HCT116 (cell line): ENCODE measurements around the gene SERINC1. TPM values are rescaled to one million over a fixed set of nuclear protein-coding genes. Genes with fewer than 3 reads are reported as not detected.

ENCODE experiments used
- FOSL1 ChIP-seq: IDR thresholded peaks from 2 replicates; pipeline ENCODE4 v1.6.1; 2012; ENCODE audit warnings: low read depth
- JUND ChIP-seq: IDR thresholded peaks from 2 replicates; pipeline ENCODE4 v1.6.1; 2012
- POLR2A ChIP-seq: IDR thresholded peaks from 2 replicates; pipeline ENCODE4 v1.7.0; 2011; ENCODE audit warnings: borderline replicate concordance; ENCODE audit not compliant: insufficient read depth, insufficient read length; ENCODE audit errors: extremely low read depth
- RAD21 ChIP-seq: IDR thresholded peaks from 2 replicates; pipeline ENCODE4 v1.6.1; 2012; ENCODE audit warnings: low read depth, mild to moderate bottlenecking
- SIN3A ChIP-seq: IDR thresholded peaks from 2 replicates; pipeline ENCODE4 v1.6.1; 2012; ENCODE audit warnings: low read depth
- SRF ChIP-seq: IDR thresholded peaks from 2 replicates; pipeline ENCODE4 v1.6.1; 2012; ENCODE audit warnings: low read depth
- ZFX ChIP-seq: fragments of 450-650 bp; IDR thresholded peaks from 2 replicates; pipeline ENCODE4 v1.6.1; 2017
- total RNA-seq: library from RNA; stranded (reverse); gene quantifications from one replicate; pipeline ENCODE4 v1.2.1, GENCODE V29; 2021; ENCODE audit not compliant: unreplicated experiment
- TF ChIP-seq, protein P1 (sequence below), 3 experiments: fragments of 200-600 bp in 1 of 3; sonication (generic) in 1 of 3; IDR thresholded peaks in 2 of 3; conservative IDR thresholded peaks in 1 of 3; 2 replicates each; pipeline ENCODE4 v1.5.1; 2012 to 2017; ENCODE audit warnings: low read depth in 2 of 3, low read length in 2 of 3, antibody characterized with exemption in 1 of 3, borderline replicate concordance in 1 of 3, control low read depth in 1 of 3, mild to moderate bottlenecking in 1 of 3, mixed read lengths in 1 of 3, mixed run types in 1 of 3, moderate library complexity in 1 of 3; ENCODE audit not compliant: insufficient read depth in 1 of 3
- TF ChIP-seq, protein P2 (sequence below): IDR thresholded peaks from 2 replicates; pipeline ENCODE4 v1.6.1; 2012; ENCODE audit warnings: low read depth

Gene SERINC1
- total RNA-seq, 1 experiment from 2014 or later = 45.2 TPM

- TF ChIP-seq, protein P1, sequence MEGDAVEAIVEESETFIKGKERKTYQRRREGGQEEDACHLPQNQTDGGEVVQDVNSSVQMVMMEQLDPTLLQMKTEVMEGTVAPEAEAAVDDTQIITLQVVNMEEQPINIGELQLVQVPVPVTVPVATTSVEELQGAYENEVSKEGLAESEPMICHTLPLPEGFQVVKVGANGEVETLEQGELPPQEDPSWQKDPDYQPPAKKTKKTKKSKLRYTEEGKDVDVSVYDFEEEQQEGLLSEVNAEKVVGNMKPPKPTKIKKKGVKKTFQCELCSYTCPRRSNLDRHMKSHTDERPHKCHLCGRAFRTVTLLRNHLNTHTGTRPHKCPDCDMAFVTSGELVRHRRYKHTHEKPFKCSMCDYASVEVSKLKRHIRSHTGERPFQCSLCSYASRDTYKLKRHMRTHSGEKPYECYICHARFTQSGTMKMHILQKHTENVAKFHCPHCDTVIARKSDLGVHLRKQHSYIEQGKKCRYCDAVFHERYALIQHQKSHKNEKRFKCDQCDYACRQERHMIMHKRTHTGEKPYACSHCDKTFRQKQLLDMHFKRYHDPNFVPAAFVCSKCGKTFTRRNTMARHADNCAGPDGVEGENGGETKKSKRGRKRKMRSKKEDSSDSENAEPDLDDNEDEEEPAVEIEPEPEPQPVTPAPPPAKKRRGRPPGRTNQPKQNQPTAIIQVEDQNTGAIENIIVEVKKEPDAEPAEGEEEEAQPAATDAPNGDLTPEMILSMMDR (IDR thresholded peaks at IDR 0.05 in 2 of 3, conservative IDR thresholded peaks at IDR 0.05 in 1 of 3; ENCODE audit: borderline replicate concordance in 1 of 3, insufficient read depth in 1 of 3, low read depth in 2 of 3, low read length in 2 of 3) = no peak
- TF ChIP-seq ZFX (peak; percentile 90), SRF (no peak), FOSL1 (no peak), JUND (no peak), RAD21 (no peak), SIN3A (no peak; the same call in none of the 2 replicates), POLR2A (no peak)
- TF ChIP-seq, protein P2, sequence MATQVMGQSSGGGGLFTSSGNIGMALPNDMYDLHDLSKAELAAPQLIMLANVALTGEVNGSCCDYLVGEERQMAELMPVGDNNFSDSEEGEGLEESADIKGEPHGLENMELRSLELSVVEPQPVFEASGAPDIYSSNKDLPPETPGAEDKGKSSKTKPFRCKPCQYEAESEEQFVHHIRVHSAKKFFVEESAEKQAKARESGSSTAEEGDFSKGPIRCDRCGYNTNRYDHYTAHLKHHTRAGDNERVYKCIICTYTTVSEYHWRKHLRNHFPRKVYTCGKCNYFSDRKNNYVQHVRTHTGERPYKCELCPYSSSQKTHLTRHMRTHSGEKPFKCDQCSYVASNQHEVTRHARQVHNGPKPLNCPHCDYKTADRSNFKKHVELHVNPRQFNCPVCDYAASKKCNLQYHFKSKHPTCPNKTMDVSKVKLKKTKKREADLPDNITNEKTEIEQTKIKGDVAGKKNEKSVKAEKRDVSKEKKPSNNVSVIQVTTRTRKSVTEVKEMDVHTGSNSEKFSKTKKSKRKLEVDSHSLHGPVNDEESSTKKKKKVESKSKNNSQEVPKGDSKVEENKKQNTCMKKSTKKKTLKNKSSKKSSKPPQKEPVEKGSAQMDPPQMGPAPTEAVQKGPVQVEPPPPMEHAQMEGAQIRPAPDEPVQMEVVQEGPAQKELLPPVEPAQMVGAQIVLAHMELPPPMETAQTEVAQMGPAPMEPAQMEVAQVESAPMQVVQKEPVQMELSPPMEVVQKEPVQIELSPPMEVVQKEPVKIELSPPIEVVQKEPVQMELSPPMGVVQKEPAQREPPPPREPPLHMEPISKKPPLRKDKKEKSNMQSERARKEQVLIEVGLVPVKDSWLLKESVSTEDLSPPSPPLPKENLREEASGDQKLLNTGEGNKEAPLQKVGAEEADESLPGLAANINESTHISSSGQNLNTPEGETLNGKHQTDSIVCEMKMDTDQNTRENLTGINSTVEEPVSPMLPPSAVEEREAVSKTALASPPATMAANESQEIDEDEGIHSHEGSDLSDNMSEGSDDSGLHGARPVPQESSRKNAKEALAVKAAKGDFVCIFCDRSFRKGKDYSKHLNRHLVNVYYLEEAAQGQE = no peak
These were observed 72.1 kb downstream of the SERINC1 start, which contains the start of gene HSF2 (continued) for GRCh38 chr6:122399348-122400120.
